HepG2 (cell line): Measurements from ENCODE around the gene RETN. TPM values are rescaled to one million over a fixed set of nuclear protein-coding genes. Genes with fewer than 3 reads are reported as not detected.

Source experiments
- AKNA ChIP-seq: sonication (generic); formaldehyde crosslinking; IDR thresholded peaks from 2 replicates; pipeline ENCODE4 v1.4.0; 2020; ENCODE audit warnings: missing genetic modification reagents, borderline replicate concordance
- GATA4 ChIP-seq: sonication (generic); IDR thresholded peaks from 2 replicates; pipeline ENCODE4 v1.6.1; 2016; ENCODE audit warnings: antibody characterized with exemption, low read depth, borderline replicate concordance
- HES4 ChIP-seq: sonication (generic); formaldehyde crosslinking; IDR thresholded peaks from 2 replicates; pipeline ENCODE4 v1.9.0; 2021; ENCODE audit warnings: mild to moderate bottlenecking, missing genetic modification reagents, borderline replicate concordance
- KAT7 ChIP-seq: IDR thresholded peaks from 2 replicates; pipeline ENCODE4 v1.6.1; 2018; ENCODE audit warnings: borderline replicate concordance, missing compliant biosample characterization
- KAT8 ChIP-seq: IDR thresholded peaks from 2 replicates; pipeline ENCODE4 v1.6.1; 2016; ENCODE audit warnings: missing genetic modification reagents, missing compliant biosample characterization
- MAZ ChIP-seq, 2 experiments: sonication (generic) in 1 of 2; formaldehyde crosslinking in 1 of 2; IDR thresholded peaks; 2 replicates each; pipeline versions ENCODE4 v1.5.0 to v1.6.1; 2012 to 2020; ENCODE audit warnings: low read depth in 2 of 2, mild to moderate bottlenecking in 2 of 2, borderline replicate concordance in 1 of 2, improper control_type of control experiment in 1 of 2, low read length in 1 of 2, missing genetic modification reagents in 1 of 2, moderate library complexity in 1 of 2
- NRL ChIP-seq: sonication (generic); formaldehyde crosslinking; IDR thresholded peaks from 2 replicates; pipeline ENCODE4 v1.5.0; 2020; ENCODE audit warnings: missing genetic modification reagents, mild to moderate bottlenecking, moderate library complexity, borderline replicate concordance
- RFX3 ChIP-seq: IDR thresholded peaks from 2 replicates; pipeline ENCODE4 v1.6.1; 2016; ENCODE audit warnings: missing biosample characterization, missing genetic modification reagents
- SMAD1 ChIP-seq: sonication (generic); formaldehyde crosslinking; IDR thresholded peaks from 2 replicates; pipeline ENCODE4 v1.4.0; 2020; ENCODE audit warnings: missing genetic modification reagents, low read depth, mild to moderate bottlenecking, borderline replicate concordance
- SRY ChIP-seq: sonication (generic); formaldehyde crosslinking; IDR thresholded peaks from 2 replicates; pipeline ENCODE4 v1.8.0; 2022; ENCODE audit warnings: mild to moderate bottlenecking, missing genetic modification reagents
- TFDP2 ChIP-seq: sonication (generic); formaldehyde crosslinking; IDR thresholded peaks from 2 replicates; pipeline ENCODE4 v1.4.0; 2020; ENCODE audit warnings: missing genetic modification reagents
- ZBTB1 ChIP-seq: sonication (generic); formaldehyde crosslinking; IDR thresholded peaks from 2 replicates; pipeline ENCODE4 v1.4.0; 2020; ENCODE audit warnings: missing genetic modification reagents, borderline replicate concordance
- ZEB1 ChIP-seq: IDR thresholded peaks from 2 replicates; pipeline ENCODE4 v1.6.1; 2012; ENCODE audit warnings: mild to moderate bottlenecking, low read depth, inconsistent platforms; ENCODE audit not compliant: insufficient replicate concordance
- ZFP91 ChIP-seq: sonication (generic); formaldehyde crosslinking; IDR thresholded peaks from 2 replicates; pipeline ENCODE4 v1.9.0; 2022; ENCODE audit warnings: missing genetic modification reagents, mild to moderate bottlenecking, borderline replicate concordance
- ZFYVE20 ChIP-seq: sonication (generic); formaldehyde crosslinking; IDR thresholded peaks from 2 replicates; pipeline ENCODE4 v1.8.0; 2023; ENCODE audit warnings: low read depth, mild to moderate bottlenecking, moderate library complexity, missing genetic modification reagents, borderline replicate concordance
- ZNF512 ChIP-seq: sonication (generic); formaldehyde crosslinking; IDR thresholded peaks from 2 replicates; pipeline ENCODE4 v1.4.0; 2020; ENCODE audit warnings: mild to moderate bottlenecking, missing genetic modification reagents
- ZNF691 ChIP-seq: sonication (generic); formaldehyde crosslinking; IDR thresholded peaks from 2 replicates; pipeline ENCODE4 v1.4.0; 2020; ENCODE audit warnings: missing genetic modification reagents, low read depth, mild to moderate bottlenecking, borderline replicate concordance
- polyA plus RNA-seq, 8 experiments: library from polyadenylated mRNA; depleted of rRNA in 3 of 8; stranded (reverse) in 7 of 8; unstranded in 1 of 8; fragments of >200 nt; fragmentation: Illumina TruSeq in 4 of 8; extraction: Trizol in 4 of 8; gene quantifications; 2 replicates each; pipeline versions ENCODE4 v1.2.1 to v1.2.3, GENCODE V29; 2011 to 2016; ENCODE audit warnings: low read depth in 4 of 8, missing spikeins in 1 of 8, mixed read lengths in 1 of 8; ENCODE audit not compliant: insufficient read depth in 1 of 8
- total RNA-seq, 5 experiments: library from RNA; depleted of rRNA; stranded (reverse); fragments of >200 nt; fragmentation: Illumina TruSeq; extraction: Trizol; gene quantifications; 2 replicates each; pipeline ENCODE4 v1.2.3, GENCODE V29; 2016; ENCODE audit warnings: low read depth in 1 of 5

Gene RETN
- total and polyA plus RNA-seq, 2 of the 13 experiments (the other 11 are each of a cell fraction or from before 2014, with no cell fraction given), result not detected

- TF ChIP-seq ZNF512 (no peak), TFDP2 (CRISPR knock-in tag) (peak; percentile 79), GATA4 (peak; percentile 66), ZEB1 (peak; percentile 67), ZNF691 (0 out of 2 replicates have a peak, but pooled peaks have one; percentile 59), MAZ (IDR thresholded peaks at IDR 0.05; ENCODE audit: borderline replicate concordance, low read depth, low read length) (0 out of 2 replicates have a peak, but pooled peaks have one; percentile 34), MAZ (CRISPR knock-in tag; IDR thresholded peaks at IDR 0.05; ENCODE audit: low read depth) (0 out of 2 replicates have a peak, but pooled peaks have one; percentile 62), SMAD1 (no peak), ZFYVE20 (CRISPR knock-in tag) (peak; percentile 74; the same call in 1 of the 2 replicates), HES4 (CRISPR knock-in tag) (peak; percentile 54; the same call in 1 of the 2 replicates), RFX3 (CRISPR knock-in tag) (no peak), KAT8 (CRISPR knock-in tag) (peak; percentile 40; the same call in 1 of the 2 replicates), SRY (CRISPR knock-in tag) (0 out of 2 replicates have a peak, but pooled peaks have one; percentile 20), NRL (no peak), KAT7 (CRISPR knock-in tag) (no peak), AKNA (CRISPR knock-in tag) (no peak), ZFP91 (0 out of 2 replicates have a peak, but pooled peaks have one; percentile 34), ZBTB1 (CRISPR knock-in tag) (no peak)
Observed at GRCh38 chr19:7636691-7637373, 32.0 kb upstream of the RETN start, which contains the start of gene STXBP2 (continued).
